Stomach (tissue), 9 donors: ENCODE results near the gene KRT37. TPM values are rescaled to one million over a fixed set of nuclear protein-coding genes. Genes with fewer than 3 reads are reported as not detected.
"Not testable (repeated sequence)": the region's sequence is repeated elsewhere in the genome, so short reads cannot be mapped to it uniquely, and the experiment has no call there.

ENCODE experiments used
- DNase-seq, 2 donors: peaks; one replicate each; pipeline versions ENCODE4 v3.0.0 to v3.0.0-alpha.2; 2013 to 2019
- H3K27ac ChIP-seq, 5 donors: fragments of 200-600 bp in 4 of 5; sonication (generic) in 4 of 5; one replicate each; pipeline ENCODE4 v1.5.1; 2013 to 2019; ENCODE audit warnings: mild to moderate bottlenecking in 1 of 5, moderate library complexity in 1 of 5
- H3K27me3 ChIP-seq, 3 donors: fragments of 200-600 bp; sonication (generic); one replicate each; pipeline ENCODE4 v1.5.1; 2017 to 2019; ENCODE audit warnings: mixed run types in 1 of 3
- H3K36me3 ChIP-seq, 4 donors: fragments of 200-600 bp; sonication (generic); 1 replicate in 3 of 4; 2 replicates in 1 of 4; pipeline ENCODE4 v1.5.1; 2016 to 2019
- H3K4me1 ChIP-seq, 4 donors: fragments of 200-600 bp; sonication (generic); one replicate each; pipeline ENCODE4 v1.5.1; 2016 to 2019
- H3K4me3 ChIP-seq, 4 donors: fragments of 200-600 bp; sonication (generic) in 3 of 4; one replicate each; pipeline ENCODE4 v1.5.1; 2016 to 2019; ENCODE audit warnings: mild to moderate bottlenecking in 1 of 4
- H3K9me3 ChIP-seq, 4 donors: fragments of 200-600 bp; sonication (generic); one replicate each; pipeline ENCODE4 v1.5.1; 2016 to 2019
- CTCF ChIP-seq, 7 experiments: fragments of 450-650 bp in 4 of 7; fragments of 200-600 bp in 3 of 7; sonication (generic) in 3 of 7; IDR thresholded peaks; one replicate each; pipeline ENCODE4 v1.5.1; 2016 to 2019; ENCODE audit warnings: antibody characterized with exemption in 7 of 7, control low read depth in 2 of 7, mild to moderate bottlenecking in 1 of 7
- EP300 ChIP-seq: sonication (generic); formaldehyde crosslinking; IDR thresholded peaks from one replicate; pipeline ENCODE4 v1.6.1; 2017; ENCODE audit warnings: antibody characterized with exemption
- POLR2A ChIP-seq, 4 donors: fragments of 450-650 bp; IDR thresholded peaks; one replicate each; pipeline ENCODE4 v1.6.1; 2016; ENCODE audit warnings: antibody characterized with exemption in 4 of 4, control low read depth in 2 of 4, mild to moderate bottlenecking in 1 of 4, moderate library complexity in 1 of 4
- POLR2AphosphoS5 ChIP-seq, 3 donors: sonication (generic); formaldehyde crosslinking; IDR thresholded peaks; one replicate each; pipeline ENCODE4 v1.6.1; 2016; ENCODE audit warnings: antibody characterized with exemption in 3 of 3
- WGBS, 5 donors: extraction: QIAGEN DNeasy Blood & Tissue Kit in 3 of 5; methylation state at CpG; one replicate each; pipeline versions ENCODE4 v1.1.5 to v1.1.7; 2013 to 2018; 5-methylcytosine and 5-hydroxymethylcytosine counted together
- intact Hi-C: fragments of 100-400 bp; cut with DNase I; formaldehyde crosslinking; loops from one replicate; pipeline ENCODE4 v1.15.1; 2023; ENCODE audit warnings: low total_unique reads
- polyA plus RNA-seq, 3 donors: library from polyadenylated mRNA; stranded (reverse); fragments of 200-250 nt; gene quantifications; one replicate each; pipeline ENCODE4 v1.2.3, GENCODE V29; 2013
- total RNA-seq, 5 donors: library from RNA; depleted of rRNA; stranded (reverse); fragments of >200 nt; gene quantifications; one replicate each; pipeline versions ENCODE4 v1.1.0 to v1.2.3, GENCODE V29; 2014 to 2016
- donor health status: healthy with polysubstance abuse.
- donor health status: Bipolar disorder and iron deficiency.
- donor health status: healthy.

Gene KRT37
- total and polyA plus RNA-seq, 8 donors, result not detected

GRCh38 chr17:41402161-41402560 is 22.2 kb downstream of the KRT37 start:
- WGBS, 5 donors, result 87 to 93% (median 88%) methylated on average over 5 of the region's 5 CpGs
- no peak for DNase-seq

GRCh38 chr17:41396996-41397660 is 27.3 kb downstream of the KRT37 start, which contains the start of gene KRT31:
Gene KRT31, minus strand, starts transcription at chr17:41397608. Its CDS starts 69 bp downstream, at chr17:41397539.
- DNase-seq, result no peak
- intact Hi-C loops, result no loop called here
- WGBS, 5 donors, result 81 to 92% (median 89%) methylated on average over 16 of the region's 16 CpGs

More at GRCh38 chr17:41402161-41402560, 22.2 kb downstream of the KRT37 start:
- H3K27ac ChIP-seq, result no peak overlapping the region
- H3K4me1 ChIP-seq, result no peaks in the 10 kb centered on the region
- no peaks in the 10 kb centered on the region for H3K9me3 ChIP-seq
- intact Hi-C loops, result no loop called here
- H3K4me3 ChIP-seq, result no peak overlapping the region
- no peaks in the 10 kb centered on the region for H3K36me3 ChIP-seq
- no peak for TF ChIP-seq CTCF (IDR thresholded peaks at IDR 0.05)
- no peak for TF ChIP-seq POLR2A (IDR thresholded peaks at IDR 0.05)
- TF ChIP-seq EP300, result no peak
- peaks cover 0 to 9% (median 0%) of the 10 kb centered on the region in 3 donors for H3K27me3 ChIP-seq

GRCh38 chr17:41396340-41396739 is 28.0 kb downstream of the KRT37 start:
- no peak overlapping the region for H3K4me3 ChIP-seq
- peaks cover 0 to 11% (median 0%) of the 10 kb centered on the region in 3 donors for H3K27me3 ChIP-seq
- intact Hi-C loops, result no loop called here
- 89 to 95% (median 94%) methylated on average over 7 of the region's 7 CpGs for WGBS, 5 donors
- H3K9me3 ChIP-seq, result no peaks in the 10 kb centered on the region
- DNase-seq, result no peak
- no peak for TF ChIP-seq EP300
- no peak for TF ChIP-seq CTCF (IDR thresholded peaks at IDR 0.05)
- no peak for TF ChIP-seq POLR2A (IDR thresholded peaks at IDR 0.05)
- no peak for TF ChIP-seq POLR2AphosphoS5 (IDR thresholded peaks at IDR 0.05)
- no peaks in the 10 kb centered on the region for H3K4me1 ChIP-seq
- no peak overlapping the region for H3K27ac ChIP-seq
- no peaks in the 10 kb centered on the region for H3K36me3 ChIP-seq

More at GRCh38 chr17:41396996-41397660, 27.3 kb downstream of the KRT37 start, which contains the start of gene KRT31:
- no peak within 1 kb of the TSS for H3K27ac ChIP-seq
- no peaks in the 10 kb centered on the region for H3K9me3 ChIP-seq
- no peak within 1 kb of the TSS for H3K4me3 ChIP-seq
- no peaks in the 10 kb centered on the region for H3K36me3 ChIP-seq
- H3K27me3 ChIP-seq, result peaks cover 0 to 9% (median 0%) of the 10 kb centered on the region in 3 donors
- no peak for TF ChIP-seq POLR2AphosphoS5 (IDR thresholded peaks at IDR 0.05)
- no peak for TF ChIP-seq CTCF (IDR thresholded peaks at IDR 0.05)
- TF ChIP-seq EP300, result no peak
- no peak for TF ChIP-seq POLR2A (IDR thresholded peaks at IDR 0.05)
- H3K4me1 ChIP-seq, result no peaks in the 10 kb centered on the region

GRCh38 chr17:41395611-41396010 is 28.8 kb downstream of the KRT37 start:
- H3K4me1 ChIP-seq, result no peaks in the 10 kb centered on the region
- intact Hi-C loops, result no loop called here
- TF ChIP-seq EP300, result no peak
- no peak for TF ChIP-seq POLR2AphosphoS5 (IDR thresholded peaks at IDR 0.05)
- no peak for TF ChIP-seq CTCF (IDR thresholded peaks at IDR 0.05)
- no peak for TF ChIP-seq POLR2A (IDR thresholded peaks at IDR 0.05)
- H3K9me3 ChIP-seq, result no peaks in the 10 kb centered on the region
- H3K27ac ChIP-seq, result no peak overlapping the region
- 89 to 100% (median 94%) methylated on average over 1 of the region's 1 CpG for WGBS, 5 donors
- H3K4me3 ChIP-seq, result no peak overlapping the region
- H3K27me3 ChIP-seq, result peaks cover 0 to 13% (median 0%) of the 10 kb centered on the region in 3 donors
- no peaks in the 10 kb centered on the region for H3K36me3 ChIP-seq
- DNase-seq, result no peak

GRCh38 chr17:41395044-41395443 is 29.3 kb downstream of the KRT37 start:
- H3K36me3 ChIP-seq, DNase-seq, intact Hi-C loops, H3K9me3 ChIP-seq, H3K4me1 ChIP-seq, H3K4me3 ChIP-seq, H3K27ac ChIP-seq: not testable (repeated sequence)
- peaks cover 0 to 13% (median 0%) of the 10 kb centered on the region in 3 donors for H3K27me3 ChIP-seq
- WGBS, 5 donors, result 82 to 91% (median 88%) methylated on average over 6 to 12 of the region's 12 CpGs
